ENCODE measurements around the gene CD55. TPM values are rescaled to one million over a fixed set of nuclear protein-coding genes. Genes with fewer than 3 reads are reported as not detected.

Gene CD55
- total and polyA plus RNA-seq, 2 donors = 83.1 to 108 TPM

DNA sequence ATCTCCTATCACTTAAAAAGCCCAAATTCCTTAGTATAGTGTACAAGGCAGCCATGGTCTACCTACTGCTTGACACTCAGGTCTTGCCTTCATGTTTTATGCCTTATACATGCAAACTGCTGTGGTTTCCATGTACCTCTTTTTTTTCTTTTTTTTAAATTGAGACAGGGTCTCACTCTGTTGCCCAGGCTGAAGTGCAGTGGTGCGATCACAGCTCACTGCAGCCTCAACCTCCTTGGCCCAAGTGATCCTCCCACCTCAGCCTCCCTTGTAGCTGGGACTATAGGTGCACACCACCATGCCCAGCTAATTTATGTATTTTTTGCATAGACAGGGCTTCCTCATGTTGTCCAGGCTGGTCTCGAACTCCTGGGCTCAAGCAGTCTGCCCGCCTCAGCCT is 8.0 kb downstream of the CD55 start:
- H3K4me3 ChIP-seq (ENCODE audit: low read depth, low read length) = no peak overlapping the region
- H3K36me3 ChIP-seq (ENCODE audit: insufficient read depth) = peaks cover 5% of the 10 kb centered on the region
- H3K4me1 ChIP-seq (ENCODE audit: insufficient read depth) = no peaks in the 10 kb centered on the region
- H3K27ac ChIP-seq (ENCODE audit: low read depth) = no peak overlapping the region
- DNase-seq (ENCODE audit: extremely low spot score) = no peak
- 98% methylated on average over 3 of the region's 3 CpGs for WGBS

DNA sequence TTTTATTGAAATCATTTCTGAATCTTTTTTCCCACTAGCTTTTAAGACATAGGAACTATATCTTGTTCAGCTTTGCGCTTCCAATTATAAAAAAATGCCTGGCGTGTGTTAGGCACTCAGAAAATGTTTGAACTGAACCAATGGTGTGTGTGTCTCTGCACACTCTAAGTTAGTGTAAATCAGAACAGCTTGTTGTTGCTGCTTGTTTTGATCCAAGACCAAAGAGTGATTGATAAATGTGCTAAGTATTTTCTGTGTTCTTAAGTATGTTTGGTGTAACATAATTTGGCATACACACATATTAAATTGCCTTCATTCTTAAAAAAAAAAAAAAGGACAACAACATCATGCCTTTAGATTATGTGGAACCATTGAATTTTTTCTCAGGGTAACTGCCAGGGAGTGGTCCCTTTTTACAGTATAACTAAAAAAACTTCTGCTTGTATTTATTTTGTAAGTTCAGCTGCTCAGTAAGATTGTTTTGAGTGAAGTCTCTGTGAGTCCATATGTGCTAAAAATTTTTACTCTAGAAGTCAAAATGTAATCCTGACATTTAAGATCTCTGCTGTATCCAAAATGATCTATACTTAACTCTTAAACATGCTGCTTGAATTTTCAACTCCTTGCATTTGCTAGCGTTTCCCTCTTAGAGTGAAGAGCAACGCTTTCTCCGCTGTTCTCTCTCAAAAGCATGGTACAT is 8.7 kb downstream of the CD55 start:
- no peak overlapping the region for H3K4me3 ChIP-seq (ENCODE audit: low read depth, low read length)
- no peaks in the 10 kb centered on the region for H3K4me1 ChIP-seq (ENCODE audit: insufficient read depth)
- no peak for DNase-seq (ENCODE audit: extremely low spot score)
- WGBS = 78% methylated on average over 5 of the region's 5 CpGs
- peaks cover 5% of the 10 kb centered on the region for H3K36me3 ChIP-seq (ENCODE audit: insufficient read depth)
- no peak overlapping the region for H3K27ac ChIP-seq (ENCODE audit: low read depth)

DNA sequence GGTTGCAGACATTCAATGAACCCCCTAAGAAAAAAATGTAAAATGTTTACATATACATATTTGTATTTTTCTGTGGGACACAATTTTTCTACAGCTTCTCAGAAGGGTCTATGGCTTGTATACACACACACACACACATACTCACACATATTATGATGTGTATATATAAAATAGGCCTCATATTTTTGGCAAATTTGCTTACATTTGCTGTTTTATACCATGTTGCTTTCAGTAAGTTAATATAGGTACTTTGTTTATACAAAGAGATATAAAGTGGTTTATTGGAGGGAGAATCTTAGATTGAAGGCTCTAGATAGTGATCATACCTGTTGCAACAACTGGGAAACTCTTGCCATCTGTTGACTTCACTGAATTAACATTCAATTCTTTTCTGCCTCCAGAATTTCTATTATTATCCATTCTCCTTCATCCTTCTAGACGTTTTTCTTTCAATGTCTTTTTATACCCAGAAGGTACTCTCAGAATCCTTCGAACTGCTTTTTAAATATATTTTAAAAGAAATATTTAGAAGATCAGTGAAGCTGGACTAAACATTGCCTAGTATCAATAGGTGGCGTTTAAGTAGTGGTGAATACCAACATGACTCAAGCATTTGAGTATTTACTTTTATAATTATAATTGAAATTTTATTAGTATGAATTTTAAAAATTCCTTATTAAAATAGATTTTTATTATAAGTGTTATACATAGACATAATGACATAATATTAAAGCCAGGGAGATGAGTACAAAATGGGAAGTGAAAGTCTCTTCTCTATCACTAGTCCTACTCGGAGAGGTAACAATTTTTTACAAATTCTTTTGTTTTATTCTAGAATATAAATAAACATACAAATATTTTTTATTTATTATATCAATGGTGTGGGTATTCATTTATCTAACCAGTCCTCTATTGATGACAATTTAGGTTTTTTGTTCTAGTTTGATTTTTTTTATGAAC is 10.2 kb downstream of the CD55 start:
- no peak for DNase-seq (ENCODE audit: extremely low spot score)

DNA sequence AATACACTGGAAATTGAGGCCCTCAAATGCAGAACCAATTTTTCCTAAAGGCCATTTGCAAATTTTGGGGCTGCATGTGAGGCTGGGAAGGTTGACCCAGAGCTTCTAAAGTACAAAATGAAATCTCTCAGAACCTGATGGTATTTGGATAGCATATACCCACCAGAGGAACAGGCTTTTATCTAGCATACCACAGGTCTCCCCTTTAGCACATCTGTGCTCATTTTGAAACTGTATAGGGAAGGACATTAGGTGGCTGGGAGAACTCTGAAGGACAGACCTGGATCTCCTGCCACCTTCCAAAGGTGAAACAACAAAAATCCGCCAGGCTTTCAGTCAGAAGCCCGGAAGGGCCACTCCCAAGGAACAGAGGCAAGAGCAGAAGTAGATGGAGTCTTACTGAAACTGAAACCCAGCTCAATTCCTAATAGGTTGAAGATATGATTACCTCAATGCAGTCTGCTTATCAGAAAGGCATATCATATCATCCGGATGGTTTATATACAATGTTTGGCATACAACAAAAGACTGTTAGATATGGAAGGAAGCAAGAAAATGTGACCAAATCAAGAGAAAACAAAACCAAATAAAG is 11.6 kb downstream of the CD55 start:
- peaks cover 7% of the 10 kb centered on the region for H3K36me3 ChIP-seq (ENCODE audit: insufficient read depth)
- no peaks in the 10 kb centered on the region for H3K4me1 ChIP-seq (ENCODE audit: insufficient read depth)
- DNase-seq (ENCODE audit: extremely low spot score) = no peak
- 88% methylated on average over 3 of the region's 3 CpGs for whole genome bisulfite sequencing
- no peak overlapping the region for H3K4me3 ChIP-seq (ENCODE audit: low read depth, low read length)
- H3K27ac ChIP-seq (ENCODE audit: low read depth) = no peak overlapping the region

More for the DNA sequence above, 10.2 kb downstream of the CD55 start:
- Histone ChIP-seq H3K4me1 (ENCODE audit: insufficient read depth) (no peaks in the 10 kb centered on the region), H3K4me3 (ENCODE audit: low read depth, low read length) (no peak overlapping the region), H3K36me3 (ENCODE audit: insufficient read depth) (peaks cover 3% of the 10 kb centered on the region), H3K27ac (ENCODE audit: low read depth) (no peak overlapping the region)
- 90% methylated on average over 4 of the region's 4 CpGs for WGBS

DNA sequence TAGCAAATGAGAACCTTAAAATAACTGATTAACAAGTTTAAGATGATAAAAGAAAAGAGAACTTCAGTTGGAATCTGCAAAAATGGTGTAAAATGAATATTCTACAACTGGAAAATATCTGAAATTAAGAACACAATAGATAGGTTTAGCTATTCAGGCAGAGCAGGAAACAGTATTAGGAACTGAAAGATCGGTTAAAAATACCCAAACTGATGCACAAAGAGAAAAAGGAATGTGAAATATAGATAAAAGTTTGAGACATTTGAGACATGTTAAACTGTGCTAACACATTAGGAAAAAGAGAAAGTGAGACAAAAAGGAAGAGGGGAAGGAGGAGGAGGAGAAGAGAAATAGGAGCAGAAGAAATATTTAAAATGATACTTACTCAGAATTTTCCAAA is 12.1 kb downstream of the CD55 start:
- 87% methylated on average over 1 of the region's 1 CpG for WGBS
- Histone ChIP-seq H3K4me3 (ENCODE audit: low read depth, low read length) (no peak overlapping the region), H3K4me1 (ENCODE audit: insufficient read depth) (no peaks in the 10 kb centered on the region), H3K27ac (ENCODE audit: low read depth) (no peak overlapping the region), H3K36me3 (ENCODE audit: insufficient read depth) (peaks cover 7% of the 10 kb centered on the region)
- DNase-seq (ENCODE audit: extremely low spot score) = no peak

DNA sequence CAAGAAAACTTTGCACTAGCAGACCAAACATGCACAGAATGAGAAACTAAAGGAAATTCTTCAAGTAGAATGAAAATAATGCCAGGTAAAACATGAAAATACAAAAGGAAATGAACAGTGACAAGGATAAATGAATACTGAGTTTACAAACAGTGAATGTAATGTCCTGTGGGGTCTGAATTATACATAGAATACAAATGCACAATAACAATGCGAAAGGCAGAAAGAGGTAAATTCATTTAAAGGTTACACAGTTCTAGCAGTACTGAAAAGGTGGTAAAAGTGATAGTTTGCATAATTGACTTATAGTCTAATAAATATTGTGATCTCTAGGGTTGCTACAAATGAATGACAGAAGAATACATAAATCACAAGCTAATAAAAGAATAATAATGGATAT is 12.9 kb downstream of the CD55 start:
- DNase-seq (ENCODE audit: extremely low spot score) = no peak
- H3K36me3 ChIP-seq (ENCODE audit: insufficient read depth) = peaks cover 7% of the 10 kb centered on the region
- WGBS = 98% methylated on average over 1 of the region's 1 CpG
- H3K27ac ChIP-seq (ENCODE audit: low read depth) = no peak overlapping the region
- no peaks in the 10 kb centered on the region for H3K4me1 ChIP-seq (ENCODE audit: insufficient read depth)
- no peak overlapping the region for H3K4me3 ChIP-seq (ENCODE audit: low read depth, low read length)

DNA sequence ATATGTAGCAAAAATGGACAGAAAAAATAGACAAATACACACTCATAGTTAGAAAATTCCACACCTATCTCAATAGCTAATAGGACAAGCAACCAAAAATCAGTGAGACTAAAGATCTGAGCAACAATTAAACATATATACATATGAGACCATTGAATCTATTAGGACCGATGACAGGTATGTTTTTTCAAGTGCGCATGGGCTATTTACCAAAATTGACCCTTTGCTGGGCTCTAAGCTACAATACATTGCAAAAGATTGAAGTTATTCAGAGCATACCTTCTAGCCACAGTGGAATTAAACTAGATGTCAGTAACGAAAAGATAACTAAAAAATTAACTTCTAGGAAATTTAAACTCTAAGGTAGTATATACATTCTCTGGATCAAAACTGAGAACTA is 13.7 kb downstream of the CD55 start:
- Histone ChIP-seq H3K4me3 (ENCODE audit: low read depth, low read length) (no peak overlapping the region), H3K36me3 (ENCODE audit: insufficient read depth) (peaks cover 7% of the 10 kb centered on the region), H3K4me1 (ENCODE audit: insufficient read depth) (no peaks in the 10 kb centered on the region), H3K27ac (ENCODE audit: low read depth) (no peak overlapping the region)
- no peak for DNase-seq (ENCODE audit: extremely low spot score)
- 94% methylated on average over 3 of the region's 3 CpGs for WGBS

DNA sequence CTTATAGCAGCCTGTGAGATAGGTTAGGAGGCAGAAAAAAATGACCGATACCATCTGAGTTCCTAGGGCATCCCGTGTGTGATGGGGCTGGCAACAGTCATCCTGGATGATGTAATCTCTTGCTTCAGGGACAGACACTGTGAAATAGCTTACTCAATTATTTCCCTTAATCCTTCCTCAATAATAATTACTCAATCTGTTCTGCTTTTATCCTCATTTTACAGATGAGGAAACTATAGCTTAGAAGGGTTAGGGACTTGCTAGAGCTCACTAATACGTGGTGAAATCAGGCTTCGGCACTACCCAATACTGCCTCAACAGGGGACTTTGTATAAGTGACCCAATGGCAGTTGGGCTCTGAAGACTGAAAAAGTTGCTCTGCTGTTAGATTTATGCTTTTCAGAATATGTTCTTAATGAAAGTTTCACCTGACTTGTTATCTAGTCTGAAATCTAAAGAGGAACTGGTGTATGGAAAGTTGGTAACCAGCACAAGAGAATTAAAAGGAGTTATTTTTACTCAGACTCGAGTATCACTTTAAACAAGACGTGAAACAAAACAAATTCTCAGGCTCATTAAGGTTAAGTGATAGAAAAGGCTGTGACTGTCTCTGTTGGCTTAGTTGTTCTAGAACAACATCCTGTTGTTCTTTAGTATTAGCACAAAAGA is 14.4 kb downstream of the CD55 start:
- Histone ChIP-seq H3K4me3 (ENCODE audit: low read depth, low read length) (no peak overlapping the region), H3K27ac (ENCODE audit: low read depth) (no peak overlapping the region), H3K36me3 (ENCODE audit: insufficient read depth) (peaks cover 7% of the 10 kb centered on the region), H3K4me1 (ENCODE audit: insufficient read depth) (no peaks in the 10 kb centered on the region)
- WGBS = 83% methylated on average over 6 of the region's 6 CpGs
- no peak for DNase-seq (ENCODE audit: extremely low spot score)

DNA sequence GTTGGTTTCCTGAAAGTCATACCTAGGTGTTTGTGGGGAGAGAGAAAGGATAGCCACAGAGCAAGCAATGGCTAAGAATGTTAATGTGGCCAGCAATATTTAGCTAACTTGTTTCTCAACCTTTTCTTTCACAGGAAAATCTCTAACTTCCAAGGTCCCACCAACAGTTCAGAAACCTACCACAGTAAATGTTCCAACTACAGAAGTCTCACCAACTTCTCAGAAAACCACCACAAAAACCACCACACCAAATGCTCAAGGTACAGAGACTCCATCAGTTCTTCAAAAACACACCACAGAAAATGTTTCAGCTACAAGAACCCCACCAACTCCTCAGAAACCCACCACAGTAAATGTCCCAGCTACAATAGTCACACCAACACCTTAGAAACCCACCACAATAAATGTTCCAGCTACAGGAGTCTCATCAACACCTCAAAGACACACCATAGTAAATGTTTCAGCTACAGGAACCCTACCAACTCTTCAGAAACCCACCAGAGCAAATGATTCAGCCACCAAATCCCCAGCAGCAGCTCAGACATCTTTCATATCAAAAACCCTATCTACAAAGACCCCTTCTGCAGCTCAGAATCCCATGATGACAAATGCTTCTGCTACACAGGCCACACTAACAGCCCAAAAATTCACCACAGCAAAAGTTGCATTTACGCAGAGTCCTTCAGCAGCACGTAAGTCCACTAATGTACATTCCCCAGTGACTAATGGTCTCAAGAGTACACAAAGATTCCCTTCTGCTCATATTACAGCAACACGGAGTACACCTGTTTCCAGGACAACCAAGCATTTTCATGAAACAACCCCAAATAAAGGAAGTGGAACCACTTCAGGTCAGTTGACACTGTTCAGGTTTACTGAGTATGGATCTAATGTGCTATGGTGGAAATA is 15.3 kb downstream of the CD55 start:
- H3K36me3 ChIP-seq (ENCODE audit: insufficient read depth) = peaks cover 7% of the 10 kb centered on the region
- WGBS = 59% methylated on average over 3 of the region's 3 CpGs

DNA sequence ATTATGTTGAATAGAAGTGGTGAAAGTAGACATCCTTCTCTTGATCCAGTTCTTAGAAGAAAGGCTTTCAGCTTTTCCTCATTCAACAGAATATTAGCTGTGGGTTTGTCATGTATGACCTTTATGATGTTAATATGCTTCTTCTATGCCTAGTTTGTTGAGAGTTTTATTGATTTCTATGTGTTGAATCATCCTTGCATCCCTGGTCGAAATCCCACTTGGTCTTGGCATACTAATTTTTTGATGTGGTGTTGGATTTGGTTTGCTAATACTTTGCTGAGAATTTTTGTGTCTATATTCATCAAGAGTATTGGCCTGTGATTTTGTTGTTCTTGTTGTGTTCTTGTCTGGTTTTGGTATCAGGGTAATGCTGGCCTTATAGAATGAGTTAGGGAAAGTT is 20.9 kb downstream of the CD55 start:
- no peaks in the 10 kb centered on the region for H3K36me3 ChIP-seq (ENCODE audit: insufficient read depth)
- no peak for DNase-seq (ENCODE audit: extremely low spot score)

More for the DNA sequence above, 15.3 kb downstream of the CD55 start:
- Histone ChIP-seq H3K4me3 (ENCODE audit: low read depth, low read length) (no peak overlapping the region), H3K4me1 (ENCODE audit: insufficient read depth) (no peaks in the 10 kb centered on the region), H3K27ac (ENCODE audit: low read depth) (no peak overlapping the region)
- DNase-seq (ENCODE audit: extremely low spot score) = no peak

DNA sequence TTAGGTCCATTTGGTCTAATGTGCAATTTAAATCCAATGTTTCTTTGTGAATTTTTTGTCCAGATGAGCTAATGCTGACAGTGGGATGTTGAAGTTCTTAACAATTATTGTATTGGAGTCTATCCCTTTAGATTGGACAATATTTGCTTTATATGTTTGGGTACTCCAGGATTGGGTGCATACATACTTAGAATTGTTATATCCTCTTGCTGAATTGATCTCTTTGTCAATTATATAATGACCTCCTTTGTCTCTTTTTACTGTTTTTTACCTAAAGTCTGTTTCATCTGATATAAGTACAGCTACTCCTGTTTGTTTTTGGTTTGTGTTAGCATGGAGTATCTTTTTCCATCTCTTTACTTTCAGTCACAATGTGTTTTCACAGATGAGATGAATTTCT is 22.2 kb downstream of the CD55 start:
- H3K36me3 ChIP-seq (ENCODE audit: insufficient read depth) = peaks cover 2% of the 10 kb centered on the region
- no peak overlapping the region for H3K27ac ChIP-seq (ENCODE audit: low read depth)
- no peaks in the 10 kb centered on the region for H3K4me1 ChIP-seq (ENCODE audit: insufficient read depth)
- DNase-seq (ENCODE audit: extremely low spot score) = no peak
- H3K4me3 ChIP-seq (ENCODE audit: low read depth, low read length) = no peak overlapping the region

More for the DNA sequence above, 20.9 kb downstream of the CD55 start:
- H3K4me1 ChIP-seq (ENCODE audit: insufficient read depth) = no peaks in the 10 kb centered on the region
- WGBS = 83% methylated on average over 1 of the region's 1 CpG
- H3K4me3 ChIP-seq (ENCODE audit: low read depth, low read length) = no peak overlapping the region
- H3K27ac ChIP-seq (ENCODE audit: low read depth) = no peak overlapping the region

DNA sequence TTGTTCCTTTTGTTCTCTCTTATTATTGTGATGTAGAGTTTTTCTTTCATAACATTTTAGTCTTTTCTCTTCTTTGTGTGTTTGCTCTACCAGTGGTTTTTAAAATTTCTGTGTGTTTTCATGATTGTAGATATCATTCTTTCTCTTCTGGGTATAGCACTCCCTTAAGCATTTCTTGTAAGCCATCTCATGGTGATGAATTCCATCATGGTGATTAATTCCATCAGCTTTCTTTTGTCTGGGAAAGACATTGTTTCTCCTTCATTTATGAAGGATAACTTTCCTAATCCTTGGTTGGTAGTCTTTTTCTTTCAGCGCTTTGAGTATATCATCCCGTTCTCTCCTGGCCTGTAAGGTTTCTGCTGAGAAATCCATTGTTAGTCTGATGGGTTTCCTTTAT is 22.7 kb downstream of the CD55 start:
- Histone ChIP-seq H3K36me3 (ENCODE audit: insufficient read depth) (peaks cover 2% of the 10 kb centered on the region), H3K4me3 (ENCODE audit: low read depth, low read length) (no peak overlapping the region), H3K4me1 (ENCODE audit: insufficient read depth) (no peaks in the 10 kb centered on the region), H3K27ac (ENCODE audit: low read depth) (no peak overlapping the region)
- 98% methylated on average over 2 of the region's 2 CpGs for WGBS
- no peak for DNase-seq (ENCODE audit: extremely low spot score)

Data from urinary bladder (tissue), 4 donors.